Astrocyte (in vitro differentiated cells and primary cell): Measurements from ENCODE around the gene ZBTB17. TPM values are rescaled to one million over a fixed set of nuclear protein-coding genes. Genes with fewer than 3 reads are reported as not detected.

ENCODE experiments used
- DNase-seq: peaks from one replicate; pipeline ENCODE4 v3.0.0-alpha.2; 2010; ENCODE audit warnings: low read depth
- FAIRE-seq: peaks from 2 replicates; lab custom pipeline; 2011; peaks lifted over from hg19 to GRCh38; lab: Jason Lieb, UNC
- H2AFZ ChIP-seq: 2 replicates; pipeline ENCODE4 v1.6.0; 2012; ENCODE audit warnings: low read depth, low read length, inconsistent platforms
- H3K27ac ChIP-seq: 2 replicates; pipeline ENCODE4 v1.5.1; 2011; ENCODE audit warnings: low read depth, low read length, inconsistent platforms
- H3K27me3 ChIP-seq: 2 replicates; pipeline ENCODE4 v1.6.0; 2011; ENCODE audit warnings: low read length, inconsistent platforms; ENCODE audit not compliant: insufficient read depth
- H3K36me3 ChIP-seq: 2 replicates; pipeline ENCODE4 v1.5.1; 2011; ENCODE audit warnings: low read length, inconsistent platforms; ENCODE audit not compliant: insufficient read depth
- H3K4me1 ChIP-seq: 2 replicates; pipeline ENCODE4 v1.5.1; 2011; ENCODE audit warnings: low read length, inconsistent platforms; ENCODE audit not compliant: insufficient read depth
- H3K4me2 ChIP-seq: 2 replicates; pipeline ENCODE4 v1.6.0; 2012; ENCODE audit warnings: low read length, inconsistent platforms
- H3K4me3 ChIP-seq: 2 replicates; pipeline ENCODE4 v1.5.1; 2011; ENCODE audit warnings: low read depth, mild to moderate bottlenecking, low read length, inconsistent platforms; ENCODE audit not compliant: insufficient read depth
- H3K79me2 ChIP-seq: 2 replicates; pipeline ENCODE4 v1.6.0; 2012; ENCODE audit warnings: mild to moderate bottlenecking, low read length, inconsistent platforms; ENCODE audit not compliant: insufficient read depth
- H3K9ac ChIP-seq: 2 replicates; pipeline ENCODE4 v1.6.0; 2012; ENCODE audit warnings: mild to moderate bottlenecking, low read length, inconsistent platforms
- H3K9me3 ChIP-seq: 2 replicates; pipeline ENCODE4 v1.5.1; 2012; ENCODE audit warnings: low read depth, mild to moderate bottlenecking, low read length, inconsistent platforms; ENCODE audit not compliant: insufficient read depth
- H4K20me1 ChIP-seq: 2 replicates; pipeline ENCODE4 v1.6.0; 2012; ENCODE audit warnings: low read length, inconsistent platforms; ENCODE audit not compliant: insufficient read depth
- H3K27ac Mint-ChIP-seq: one replicate; pipeline ENCODE4 v1.8.0; 2021; ENCODE audit warnings: mild to moderate bottlenecking, mixed read lengths; ENCODE audit not compliant: unreplicated experiment
- H3K27me3 Mint-ChIP-seq: one replicate; pipeline ENCODE4 v1.8.0; 2021; ENCODE audit warnings: low read depth, mixed read lengths; ENCODE audit not compliant: unreplicated experiment
- H3K36me3 Mint-ChIP-seq: one replicate; pipeline ENCODE4 v1.8.0; 2021; ENCODE audit warnings: low read depth, mixed read lengths; ENCODE audit not compliant: unreplicated experiment
- H3K4me1 Mint-ChIP-seq: one replicate; pipeline ENCODE4 v1.8.0; 2021; ENCODE audit warnings: low read depth, mixed read lengths; ENCODE audit not compliant: unreplicated experiment
- H3K4me3 Mint-ChIP-seq: one replicate; pipeline ENCODE4 v1.8.0; 2021; ENCODE audit warnings: mild to moderate bottlenecking, moderate library complexity, mixed read lengths; ENCODE audit not compliant: unreplicated experiment
- H3K9me3 Mint-ChIP-seq: one replicate; pipeline ENCODE4 v1.8.0; 2021; ENCODE audit warnings: mild to moderate bottlenecking, mixed read lengths; ENCODE audit not compliant: unreplicated experiment
- EZH2 ChIP-seq: IDR thresholded peaks from 2 replicates; pipeline ENCODE4 v1.6.1; 2012; ENCODE audit warnings: mild to moderate bottlenecking, low read length, inconsistent platforms; ENCODE audit not compliant: insufficient read depth
- total RNA-seq: library from RNA; stranded (reverse); gene quantifications from 2 replicates; pipeline ENCODE4 v1.2.1, GENCODE V29; 2021
- TF ChIP-seq, protein P1 (sequence below): IDR thresholded peaks from 2 replicates; pipeline ENCODE4 v1.5.1; 2011; ENCODE audit warnings: low read depth, mild to moderate bottlenecking, inconsistent platforms, low read length, moderate library complexity; ENCODE audit not compliant: insufficient read depth

ZBTB17 gene
- total RNA-seq, 1 donor from 2014 or later: 28.1 TPM

DNA sequence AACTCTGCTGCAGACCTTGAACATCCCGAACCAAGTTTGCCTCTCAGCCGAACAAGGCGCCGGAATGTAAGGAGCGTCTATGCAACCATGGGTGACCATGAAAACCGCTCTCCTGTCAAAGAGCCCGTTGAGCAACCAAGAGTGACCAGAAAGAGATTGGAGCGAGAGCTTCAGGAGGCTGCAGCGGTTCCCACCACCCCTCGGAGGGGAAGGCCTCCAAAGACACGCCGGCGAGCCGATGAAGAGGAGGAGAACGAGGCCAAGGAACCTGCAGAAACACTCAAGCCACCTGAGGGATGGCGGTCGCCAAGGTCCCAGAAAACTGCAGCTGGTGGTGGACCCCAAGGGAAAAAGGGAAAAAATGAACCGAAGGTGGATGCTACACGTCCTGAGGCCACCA lies 44.0 kb downstream of the ZBTB17 start:
- peaks cover 49% of the 10 kb centered on the region for H3K36me3 Mint-ChIP-seq
- no peak for FAIRE-seq
- no peak overlapping the region for H3K27ac ChIP-seq
- H3K9me3 Mint-ChIP-seq: no peaks in the 10 kb centered on the region
- H3K27ac Mint-ChIP-seq: no peak overlapping the region
- no peak overlapping the region for H2AFZ ChIP-seq
- no peaks in the 10 kb centered on the region for H3K4me1 Mint-ChIP-seq
- H3K4me1 ChIP-seq: no peaks in the 10 kb centered on the region
- no peak overlapping the region for H3K4me3 Mint-ChIP-seq
- H3K79me2 ChIP-seq: peaks cover 37% of the 10 kb centered on the region
- DNase-seq: no peak
- H3K4me2 ChIP-seq: no peak overlapping the region
- H3K36me3 ChIP-seq: peaks cover 54% of the 10 kb centered on the region
- no peak overlapping the region for H3K9ac ChIP-seq
- H3K27me3 Mint-ChIP-seq: no peaks in the 10 kb centered on the region
- no peak overlapping the region for H3K4me3 ChIP-seq
- H4K20me1 ChIP-seq: peaks cover 11% of the 10 kb centered on the region
- TF ChIP-seq, protein P1, sequence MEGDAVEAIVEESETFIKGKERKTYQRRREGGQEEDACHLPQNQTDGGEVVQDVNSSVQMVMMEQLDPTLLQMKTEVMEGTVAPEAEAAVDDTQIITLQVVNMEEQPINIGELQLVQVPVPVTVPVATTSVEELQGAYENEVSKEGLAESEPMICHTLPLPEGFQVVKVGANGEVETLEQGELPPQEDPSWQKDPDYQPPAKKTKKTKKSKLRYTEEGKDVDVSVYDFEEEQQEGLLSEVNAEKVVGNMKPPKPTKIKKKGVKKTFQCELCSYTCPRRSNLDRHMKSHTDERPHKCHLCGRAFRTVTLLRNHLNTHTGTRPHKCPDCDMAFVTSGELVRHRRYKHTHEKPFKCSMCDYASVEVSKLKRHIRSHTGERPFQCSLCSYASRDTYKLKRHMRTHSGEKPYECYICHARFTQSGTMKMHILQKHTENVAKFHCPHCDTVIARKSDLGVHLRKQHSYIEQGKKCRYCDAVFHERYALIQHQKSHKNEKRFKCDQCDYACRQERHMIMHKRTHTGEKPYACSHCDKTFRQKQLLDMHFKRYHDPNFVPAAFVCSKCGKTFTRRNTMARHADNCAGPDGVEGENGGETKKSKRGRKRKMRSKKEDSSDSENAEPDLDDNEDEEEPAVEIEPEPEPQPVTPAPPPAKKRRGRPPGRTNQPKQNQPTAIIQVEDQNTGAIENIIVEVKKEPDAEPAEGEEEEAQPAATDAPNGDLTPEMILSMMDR: no peak
- TF ChIP-seq EZH2: no peak
- no peaks in the 10 kb centered on the region for H3K27me3 ChIP-seq
- H3K9me3 ChIP-seq: no peaks in the 10 kb centered on the region

- no peak overlapping the region for H3K4me2 ChIP-seq
These were observed 44.5 kb downstream of the ZBTB17 start for GRCh38 chr1:15931401-15931800.

More at GRCh38 chr1:15931401-15931800, 44.5 kb downstream of the ZBTB17 start:
- no peak for FAIRE-seq
- Histone ChIP-seq H3K4me1 (no peaks in the 10 kb centered on the region), H3K36me3 (peaks cover 53% of the 10 kb centered on the region), H3K9ac (no peak overlapping the region), H3K79me2 (peaks cover 37% of the 10 kb centered on the region), H2AFZ (no peak overlapping the region), H3K27ac (no peak overlapping the region), H3K9me3 (no peaks in the 10 kb centered on the region), H3K4me3 (no peak overlapping the region), H4K20me1 (peaks cover 11% of the 10 kb centered on the region), H3K27me3 (no peaks in the 10 kb centered on the region)
- no peak overlapping the region for H3K27ac Mint-ChIP-seq
- DNase-seq: no peak
- H3K36me3 Mint-ChIP-seq: peaks cover 49% of the 10 kb centered on the region
- no peaks in the 10 kb centered on the region for H3K27me3 Mint-ChIP-seq
- H3K9me3 Mint-ChIP-seq: no peaks in the 10 kb centered on the region
- H3K4me3 Mint-ChIP-seq: no peak overlapping the region
- no peaks in the 10 kb centered on the region for H3K4me1 Mint-ChIP-seq
- TF ChIP-seq EZH2: no peak
- TF ChIP-seq, protein P1: no peak
